Skeletal muscle satellite cell (primary cell): Measurements from ENCODE around the gene XPR1.

Experiments
- H3K27me3 ChIP-seq: 2 replicates; pipeline ENCODE4 v1.7.0; 2013; ENCODE audit warnings: low read length; ENCODE audit not compliant: control insufficient read depth, insufficient read depth
- H3K36me3 ChIP-seq: 2 replicates; pipeline ENCODE4 v1.7.0; 2013; ENCODE audit warnings: mild to moderate bottlenecking, control low read depth, low read length; ENCODE audit not compliant: insufficient read depth
- H3K4me1 ChIP-seq: 2 replicates; pipeline ENCODE4 v1.7.0; 2013; ENCODE audit warnings: low read length; ENCODE audit not compliant: control insufficient read depth, insufficient read depth
- H3K4me2 ChIP-seq: 2 replicates; pipeline ENCODE4 v1.7.0; 2013; ENCODE audit warnings: mild to moderate bottlenecking, low read length
- H3K4me3 ChIP-seq: 2 replicates; pipeline ENCODE4 v1.7.0; 2013; ENCODE audit warnings: low read length
- H3K9ac ChIP-seq: 2 replicates; pipeline ENCODE4 v1.7.0; 2013; ENCODE audit warnings: mild to moderate bottlenecking, low read depth, low read length, moderate library complexity
- H3K9me3 ChIP-seq: replicated peaks from 2 replicates; pipeline ENCODE4 v1.7.0; 2013; ENCODE audit warnings: mild to moderate bottlenecking, control low read depth, low read length

The XPR1 gene

GRCh38 chr1:180769889-180770288 lies 138.1 kb downstream of the XPR1 start:
- Histone ChIP-seq H3K4me3 (no peak overlapping the region), H3K27me3 (no peaks in the 10 kb centered on the region), H3K4me2 (no peak overlapping the region), H3K9me3 (no peaks in the 10 kb centered on the region), H3K9ac (no peak overlapping the region), H3K36me3 (no peaks in the 10 kb centered on the region), H3K4me1 (peaks cover 13% of the 10 kb centered on the region)

GRCh38 chr1:180773210-180773865 lies 141.5 kb downstream of the XPR1 start:
- H3K4me1 ChIP-seq, result peaks cover 13% of the 10 kb centered on the region
- peak overlapping the region; percentile 49 for H3K4me2 ChIP-seq
- no peaks in the 10 kb centered on the region for H3K36me3 ChIP-seq
- H3K9ac ChIP-seq, result no peak overlapping the region
- no peaks in the 10 kb centered on the region for H3K27me3 ChIP-seq
- H3K9me3 ChIP-seq, result no peaks in the 10 kb centered on the region
- no peak overlapping the region for H3K4me3 ChIP-seq

- no peaks in the 10 kb centered on the region for H3K36me3 ChIP-seq
- H3K27me3 ChIP-seq, result no peaks in the 10 kb centered on the region
- no peak overlapping the region for H3K9ac ChIP-seq
- no peak overlapping the region for H3K4me3 ChIP-seq
- H3K4me2 ChIP-seq, result no peak overlapping the region
- H3K9me3 ChIP-seq, result no peaks in the 10 kb centered on the region
- H3K4me1 ChIP-seq, result peaks cover 13% of the 10 kb centered on the region
Measured at GRCh38 chr1:180775801-180776200, 144.0 kb downstream of the XPR1 start.

GRCh38 chr1:180777072-180777689 lies 145.4 kb downstream of the XPR1 start:
- H3K27me3 ChIP-seq, result no peaks in the 10 kb centered on the region
- no peak overlapping the region for H3K4me3 ChIP-seq
- no peaks in the 10 kb centered on the region for H3K9me3 ChIP-seq
- H3K36me3 ChIP-seq, result no peaks in the 10 kb centered on the region
- H3K4me1 ChIP-seq, result peaks cover 13% of the 10 kb centered on the region
- H3K4me2 ChIP-seq, result no peak overlapping the region
- no peak overlapping the region for H3K9ac ChIP-seq

GRCh38 chr1:180778782-180779398 lies 147.1 kb downstream of the XPR1 start:
- no peak overlapping the region for H3K4me3 ChIP-seq
- no peaks in the 10 kb centered on the region for H3K27me3 ChIP-seq
- no peak overlapping the region for H3K9ac ChIP-seq
- no peaks in the 10 kb centered on the region for H3K9me3 ChIP-seq
- H3K4me2 ChIP-seq, result no peak overlapping the region
- no peaks in the 10 kb centered on the region for H3K36me3 ChIP-seq
- H3K4me1 ChIP-seq, result peaks cover 3% of the 10 kb centered on the region

GRCh38 chr1:180779584-180779983 lies 147.8 kb downstream of the XPR1 start:
- H3K9ac ChIP-seq, result no peak overlapping the region

DNA sequence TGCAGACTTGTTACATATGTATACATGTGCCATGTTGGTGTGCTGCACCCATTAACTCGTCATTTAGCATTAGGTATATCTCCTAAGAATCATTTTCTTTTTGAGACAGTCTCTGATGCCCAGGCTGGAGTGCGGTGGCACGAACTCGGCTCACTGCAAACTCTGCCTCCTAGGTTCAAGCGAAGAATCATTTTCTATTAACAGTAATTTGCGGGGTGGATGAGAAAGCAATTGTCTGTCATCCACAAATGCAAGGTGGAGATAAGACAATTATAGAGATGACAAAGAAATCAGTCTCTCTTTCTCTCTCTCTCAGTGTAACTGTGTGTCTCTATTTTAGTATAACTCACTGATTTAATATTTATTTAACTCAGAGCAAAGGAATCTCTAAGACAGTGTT lies 149.9 kb downstream of the XPR1 start:
- Histone ChIP-seq H3K4me3 (no peak overlapping the region), H3K9me3 (no peaks in the 10 kb centered on the region), H3K9ac (no peak overlapping the region), H3K4me1 (peaks cover 12% of the 10 kb centered on the region), H3K4me2 (no peak overlapping the region), H3K36me3 (no peaks in the 10 kb centered on the region), H3K27me3 (no peaks in the 10 kb centered on the region)

More at GRCh38 chr1:180779584-180779983, 147.8 kb downstream of the XPR1 start:
- H3K4me3 ChIP-seq, result no peak overlapping the region
- no peaks in the 10 kb centered on the region for H3K9me3 ChIP-seq
- H3K36me3 ChIP-seq, result no peaks in the 10 kb centered on the region
- no peak overlapping the region for H3K4me2 ChIP-seq
- no peaks in the 10 kb centered on the region for H3K27me3 ChIP-seq
- H3K4me1 ChIP-seq, result no peaks in the 10 kb centered on the region

DNA sequence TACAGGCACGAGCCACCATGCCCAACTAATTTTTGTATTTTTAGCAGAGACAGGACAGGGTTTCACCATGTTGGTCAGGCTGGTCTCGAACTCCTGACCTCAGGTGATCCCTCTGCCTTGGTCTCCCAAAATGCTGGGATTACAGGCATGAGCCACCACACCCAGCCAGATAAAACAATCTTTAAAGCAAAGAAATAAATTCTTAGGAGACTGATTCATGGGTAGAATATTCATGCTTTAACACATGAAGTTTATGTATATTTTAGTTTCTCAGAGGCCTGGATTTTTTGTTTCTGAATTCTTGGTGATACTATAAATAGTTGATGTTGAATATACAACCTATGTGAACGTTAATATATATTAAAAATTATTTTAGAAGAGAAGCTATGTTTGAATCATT lies 153.5 kb downstream of the XPR1 start:
- Histone ChIP-seq H3K9me3 (no peaks in the 10 kb centered on the region), H3K4me3 (no peak overlapping the region), H3K9ac (no peak overlapping the region), H3K4me2 (no peak overlapping the region), H3K4me1 (peaks cover 12% of the 10 kb centered on the region), H3K36me3 (no peaks in the 10 kb centered on the region), H3K27me3 (no peaks in the 10 kb centered on the region)

DNA sequence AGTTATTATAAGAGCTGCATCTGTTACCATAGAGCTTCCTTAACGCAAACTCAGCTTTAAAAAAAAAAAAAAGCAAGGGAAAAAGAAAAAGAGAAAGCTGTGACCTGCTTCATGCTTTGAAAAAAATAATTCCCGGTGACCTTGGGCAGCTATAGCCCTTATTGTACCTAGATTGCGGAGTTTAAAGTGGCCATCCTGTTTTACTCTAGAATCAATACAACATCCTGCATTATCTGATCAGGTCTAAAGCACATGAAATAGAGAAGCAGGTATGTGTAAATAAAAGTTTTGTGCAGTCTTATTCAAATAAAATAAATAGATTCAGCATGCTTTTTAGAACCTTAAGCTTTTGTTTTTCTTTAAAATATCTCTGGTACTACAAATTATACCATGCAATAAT lies 154.1 kb downstream of the XPR1 start:
- Histone ChIP-seq H3K4me2 (no peak overlapping the region), H3K4me3 (no peak overlapping the region), H3K9ac (no peak overlapping the region), H3K9me3 (no peaks in the 10 kb centered on the region), H3K27me3 (no peaks in the 10 kb centered on the region), H3K4me1 (peaks cover 12% of the 10 kb centered on the region), H3K36me3 (no peaks in the 10 kb centered on the region)

DNA sequence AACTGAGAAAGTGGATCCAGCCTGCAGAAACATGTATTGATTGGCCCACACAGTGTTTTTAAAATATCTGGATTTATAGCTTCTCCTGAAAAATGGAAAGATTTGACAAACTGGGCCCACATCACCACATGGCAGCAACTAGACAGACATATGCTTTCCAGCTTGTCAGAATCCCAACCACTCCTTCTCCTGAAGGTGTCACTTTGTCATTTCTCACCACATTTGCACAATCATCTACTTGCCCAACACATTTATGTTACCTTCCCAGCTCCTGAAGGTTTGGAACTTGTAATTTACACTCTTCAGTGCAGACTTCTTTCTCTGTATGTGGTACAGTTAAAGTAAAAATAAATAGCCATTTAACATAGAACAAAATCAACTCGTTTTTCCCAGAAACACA lies 154.8 kb downstream of the XPR1 start:
- H3K27me3 ChIP-seq, result no peaks in the 10 kb centered on the region
- no peak overlapping the region for H3K4me2 ChIP-seq
- no peaks in the 10 kb centered on the region for H3K9me3 ChIP-seq
- H3K9ac ChIP-seq, result no peak overlapping the region
- H3K36me3 ChIP-seq, result no peaks in the 10 kb centered on the region
- H3K4me1 ChIP-seq, result peaks cover 12% of the 10 kb centered on the region
- no peak overlapping the region for H3K4me3 ChIP-seq

DNA sequence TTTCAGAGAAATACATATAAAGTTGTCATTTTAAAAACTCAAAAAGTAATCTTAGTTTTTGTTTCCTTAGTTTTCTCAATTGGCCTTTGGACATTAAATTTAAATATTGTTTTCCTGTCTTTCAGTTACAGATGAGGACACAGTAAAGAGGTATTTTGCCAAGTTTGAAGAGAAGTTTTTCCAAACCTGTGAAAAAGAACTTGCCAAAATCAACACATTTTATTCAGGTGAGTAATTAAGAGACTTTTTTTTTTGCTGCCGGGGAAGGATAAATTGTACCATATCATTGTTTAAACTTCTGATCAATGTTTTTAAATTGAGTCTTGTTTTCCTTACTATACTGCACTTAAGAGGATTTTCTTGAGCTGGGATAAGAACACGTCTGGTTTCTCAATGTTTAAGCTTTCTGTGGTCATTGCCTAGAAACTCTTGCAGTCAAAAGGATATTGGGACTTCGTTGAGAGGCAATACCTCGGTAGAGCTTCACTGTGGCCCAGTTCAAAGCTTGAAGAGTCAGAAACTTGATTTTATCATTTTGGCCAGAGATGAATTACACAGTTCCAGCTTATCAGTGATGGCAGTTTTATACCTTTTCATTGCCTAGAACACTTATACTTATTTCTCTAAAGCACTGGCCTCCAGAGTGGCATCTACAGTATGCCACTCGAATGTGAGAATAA lies 155.9 kb downstream of the XPR1 start:
- H3K36me3 ChIP-seq, result no peaks in the 10 kb centered on the region
- H3K27me3 ChIP-seq, result no peaks in the 10 kb centered on the region
- H3K9me3 ChIP-seq, result no peaks in the 10 kb centered on the region
- no peak overlapping the region for H3K4me2 ChIP-seq
- H3K4me3 ChIP-seq, result no peak overlapping the region
- no peak overlapping the region for H3K9ac ChIP-seq
- H3K4me1 ChIP-seq, result peaks cover 24% of the 10 kb centered on the region
